A673 (cell line): ENCODE data around the gene FCN1. TPM values are rescaled to one million over a fixed set of nuclear protein-coding genes. Genes with fewer than 3 reads are reported as not detected.

Source experiments
- BruUV-seq: library from RNA; stranded (reverse); fragments of 400-500 nt; replicated peaks from 2 replicates; lab custom pipeline; 2021; lab: Mats Ljungman, UMichigan
- CTCF ChIA-PET: fragments of 300-600 bp; sonication (Branson Sonifier 250); formaldehyde crosslinking; loops from one replicate; lab custom pipeline; 2022; ENCODE audit warnings: antibody characterized with exemption; lab: Charles Lee
- POLR2A ChIA-PET: fragments of 300-600 bp; sonication (Branson Sonifier 250); formaldehyde crosslinking; loops from one replicate; lab custom pipeline; 2022; ENCODE audit warnings: antibody characterized with exemption; ENCODE audit not compliant: low non-redundant PET; lab: Charles Lee
- DNase-seq: peaks from one replicate; pipeline ENCODE4 v3.0.0-alpha.2; 2015; ENCODE audit warnings: low spot score
- H3K27ac ChIP-seq: fragments of 200-600 bp; sonication (generic); 2 replicates; pipeline ENCODE4 v1.5.1; 2016; ENCODE audit warnings: mixed run types, low read depth, mild to moderate bottlenecking, mixed read lengths, antibody characterized with exemption, low read length; ENCODE audit not compliant: poor library complexity, severe bottlenecking
- H3K27me3 ChIP-seq: fragments of 200-600 bp; sonication (generic); replicated peaks from 2 replicates; pipeline ENCODE4 v1.6.1; 2017; ENCODE audit warnings: mixed run types, low read depth, mild to moderate bottlenecking, mixed read lengths, antibody characterized with exemption, low read length; ENCODE audit not compliant: insufficient read depth, poor library complexity
- H3K36me3 ChIP-seq: fragments of 200-600 bp; sonication (generic); 2 replicates; pipeline ENCODE4 v1.6.1; 2016; ENCODE audit warnings: mixed run types, mild to moderate bottlenecking, mixed read lengths, antibody characterized with exemption, low read length; ENCODE audit not compliant: insufficient read depth, poor library complexity, severe bottlenecking
- H3K4me1 ChIP-seq: fragments of 200-600 bp; sonication (generic); 2 replicates; pipeline ENCODE4 v1.6.1; 2017; ENCODE audit warnings: mixed run types, mild to moderate bottlenecking, mixed read lengths, antibody characterized with exemption, low read length; ENCODE audit not compliant: insufficient read depth, poor library complexity, severe bottlenecking
- H3K4me3 ChIP-seq: fragments of 200-600 bp; sonication (generic); 2 replicates; pipeline ENCODE4 v1.5.1; 2016; ENCODE audit warnings: low read depth, mixed run types, mild to moderate bottlenecking, mixed read lengths, low read length; ENCODE audit not compliant: poor library complexity, severe bottlenecking
- H3K9me3 ChIP-seq: fragments of 200-600 bp; sonication (generic); 2 replicates; pipeline ENCODE4 v1.6.1; 2016; ENCODE audit warnings: mixed run types, low read depth, mild to moderate bottlenecking, mixed read lengths, antibody characterized with exemption, low read length; ENCODE audit not compliant: poor library complexity, severe bottlenecking
- EZH2 ChIP-seq: fragments of 200-600 bp; sonication (generic); IDR thresholded peaks from 2 replicates; pipeline ENCODE4 v1.6.1; 2017; ENCODE audit warnings: borderline replicate concordance, low read depth, mild to moderate bottlenecking, mixed read lengths, antibody characterized with exemption, low read length; ENCODE audit not compliant: poor library complexity, severe bottlenecking
- intact Hi-C: fragments of 100-400 bp; cut with micrococcal nuclease; formaldehyde crosslinking; loops from one replicate; pipeline ENCODE4 v1.10.0; 2022; ENCODE audit not compliant: unreplicated experiment
- total RNA-seq: library from RNA; stranded (reverse); gene quantifications from 2 replicates; pipeline ENCODE4 v1.2.3, GENCODE V29; 2021
- TF ChIP-seq, protein P1 (sequence below): fragments of 300-800, 200-600 bp; sonication (generic); conservative IDR thresholded peaks from 2 replicates; pipeline ENCODE4 v1.5.1; 2017; ENCODE audit warnings: low read depth, mild to moderate bottlenecking, antibody characterized with exemption, low read length, moderate library complexity, mixed read lengths

The FCN1 gene
- total RNA-seq, 1 experiment from 2014 or later, result not detected

DNA sequence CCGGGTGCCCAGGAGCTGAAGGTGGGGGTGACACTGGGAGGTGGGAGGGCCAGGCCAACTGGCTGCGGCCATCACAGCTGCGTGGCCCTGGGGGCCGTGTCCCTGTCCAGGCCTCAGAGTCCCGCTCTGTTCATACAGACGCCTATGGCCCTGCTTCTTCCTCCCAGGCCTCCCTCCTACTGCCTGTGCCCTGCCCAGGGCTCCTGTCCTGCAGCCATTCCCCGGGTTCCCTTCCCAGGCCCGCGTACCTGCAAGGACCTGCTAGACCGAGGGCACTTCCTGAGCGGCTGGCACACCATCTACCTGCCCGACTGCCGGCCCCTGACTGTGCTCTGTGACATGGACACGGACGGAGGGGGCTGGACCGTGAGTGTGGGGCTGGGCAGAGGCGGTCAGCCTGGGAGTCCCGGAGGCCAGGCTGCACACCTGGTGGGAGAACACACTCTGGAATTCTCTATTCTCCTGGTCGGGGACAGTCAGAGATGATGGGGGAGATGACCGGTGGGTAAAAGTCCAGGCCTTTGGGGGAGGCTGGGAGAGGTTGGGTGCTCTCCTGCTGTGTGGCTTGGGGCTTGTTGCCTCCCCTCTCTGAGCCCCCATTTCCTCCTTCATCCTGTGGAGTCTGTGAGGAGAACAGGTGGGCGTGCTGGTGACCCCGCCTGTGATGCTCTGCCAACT lies 32.6 kb downstream of the FCN1 start:
- intact Hi-C loops, result no loop called here
- TF ChIP-seq, protein P1, sequence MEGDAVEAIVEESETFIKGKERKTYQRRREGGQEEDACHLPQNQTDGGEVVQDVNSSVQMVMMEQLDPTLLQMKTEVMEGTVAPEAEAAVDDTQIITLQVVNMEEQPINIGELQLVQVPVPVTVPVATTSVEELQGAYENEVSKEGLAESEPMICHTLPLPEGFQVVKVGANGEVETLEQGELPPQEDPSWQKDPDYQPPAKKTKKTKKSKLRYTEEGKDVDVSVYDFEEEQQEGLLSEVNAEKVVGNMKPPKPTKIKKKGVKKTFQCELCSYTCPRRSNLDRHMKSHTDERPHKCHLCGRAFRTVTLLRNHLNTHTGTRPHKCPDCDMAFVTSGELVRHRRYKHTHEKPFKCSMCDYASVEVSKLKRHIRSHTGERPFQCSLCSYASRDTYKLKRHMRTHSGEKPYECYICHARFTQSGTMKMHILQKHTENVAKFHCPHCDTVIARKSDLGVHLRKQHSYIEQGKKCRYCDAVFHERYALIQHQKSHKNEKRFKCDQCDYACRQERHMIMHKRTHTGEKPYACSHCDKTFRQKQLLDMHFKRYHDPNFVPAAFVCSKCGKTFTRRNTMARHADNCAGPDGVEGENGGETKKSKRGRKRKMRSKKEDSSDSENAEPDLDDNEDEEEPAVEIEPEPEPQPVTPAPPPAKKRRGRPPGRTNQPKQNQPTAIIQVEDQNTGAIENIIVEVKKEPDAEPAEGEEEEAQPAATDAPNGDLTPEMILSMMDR, result no peak
- no peak for TF ChIP-seq EZH2
- H3K4me3 ChIP-seq, result no peak overlapping the region
- CTCF ChIA-PET, result no interaction called here
- no TSS peak for BruUV-seq
- no peaks in the 10 kb centered on the region for H3K36me3 ChIP-seq
- H3K9me3 ChIP-seq, result no peaks in the 10 kb centered on the region
- no peak for DNase-seq
- H3K27me3 ChIP-seq, result no peaks in the 10 kb centered on the region
- no peak overlapping the region for H3K27ac ChIP-seq
- POLR2A ChIA-PET, result no interaction called here
- H3K4me1 ChIP-seq, result no peaks in the 10 kb centered on the region

DNA sequence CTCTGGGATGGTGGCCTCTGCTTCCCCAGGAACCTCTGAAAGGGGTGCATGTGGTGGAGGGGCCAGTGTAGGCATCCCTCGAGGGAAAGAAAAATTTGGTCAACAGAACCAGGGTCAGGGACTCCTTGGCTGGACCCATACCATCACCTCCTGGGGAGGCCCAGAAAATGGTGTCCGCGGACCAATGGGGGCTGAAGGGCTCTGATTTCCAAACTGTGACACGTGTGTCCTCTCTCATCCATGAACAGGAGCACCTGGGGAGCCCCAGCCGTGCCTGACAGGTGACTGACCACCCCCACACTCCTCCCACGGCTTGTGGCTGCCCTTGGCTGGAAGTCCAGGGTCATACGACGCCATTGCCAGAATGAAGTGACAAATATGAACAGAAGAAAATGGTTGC lies 33.2 kb downstream of the FCN1 start:
- Histone ChIP-seq H3K27ac (no peak overlapping the region), H3K27me3 (no peaks in the 10 kb centered on the region), H3K9me3 (no peaks in the 10 kb centered on the region), H3K4me1 (no peaks in the 10 kb centered on the region), H3K36me3 (no peaks in the 10 kb centered on the region), H3K4me3 (no peak overlapping the region)
- BruUV-seq, result no TSS peak
- CTCF ChIA-PET, result no interaction called here
- TF ChIP-seq EZH2, result no peak
- TF ChIP-seq, protein P1, result no peak
- intact Hi-C loops, result no loop called here
- POLR2A ChIA-PET, result no interaction called here
- no peak for DNase-seq

DNA sequence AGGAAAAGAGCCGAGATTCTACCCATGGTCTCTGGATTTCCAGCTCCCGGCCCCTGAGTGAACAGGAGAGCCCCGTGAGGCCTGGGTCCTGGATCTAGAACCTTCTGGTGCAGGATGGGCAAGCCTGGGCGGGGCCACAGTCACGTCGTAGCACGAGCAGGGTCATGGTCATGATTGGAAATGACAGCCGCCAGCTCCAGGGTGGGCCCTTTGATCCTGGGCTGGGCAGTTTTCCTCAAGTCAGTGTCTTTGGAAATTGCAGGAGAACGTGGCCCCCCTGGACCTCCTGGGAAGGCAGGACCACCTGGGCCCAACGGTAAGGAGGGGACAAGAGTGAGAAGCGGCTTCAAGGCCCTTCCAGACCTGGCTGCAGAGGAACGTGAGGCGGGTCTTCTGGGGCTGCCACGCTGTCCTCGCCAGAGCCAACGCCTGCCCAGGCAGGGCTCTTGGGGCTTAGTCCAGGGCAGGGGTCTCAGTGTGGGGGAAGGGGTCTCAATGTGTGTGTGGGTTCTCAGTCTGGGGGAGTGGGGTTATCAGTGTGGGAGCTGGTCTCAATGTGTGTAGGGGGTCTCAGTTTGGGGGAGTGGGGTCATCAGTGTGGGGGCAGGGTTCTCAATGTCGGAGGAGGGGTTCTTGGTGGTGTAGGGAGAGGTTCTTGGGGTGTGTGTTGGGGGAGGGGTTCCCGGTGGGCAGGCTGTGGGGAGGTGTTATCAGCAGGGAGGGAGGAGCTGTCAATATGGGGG lies 34.5 kb downstream of the FCN1 start:
- no peaks in the 10 kb centered on the region for H3K4me1 ChIP-seq
- DNase-seq, result no peak
- no peaks in the 10 kb centered on the region for H3K27me3 ChIP-seq
- no peak overlapping the region for H3K4me3 ChIP-seq
- BruUV-seq, result no TSS peak
- intact Hi-C loops, result no loop called here
- POLR2A ChIA-PET, result no interaction called here
- CTCF ChIA-PET, result no interaction called here
- no peak overlapping the region for H3K27ac ChIP-seq
- H3K36me3 ChIP-seq, result no peaks in the 10 kb centered on the region
- no peak for TF ChIP-seq EZH2
- TF ChIP-seq, protein P1, result no peak
- H3K9me3 ChIP-seq, result no peaks in the 10 kb centered on the region
